HG02571 (cell line): ENCODE data around the gene IST1.
"Not testable (repeated sequence)": the region's sequence is repeated elsewhere in the genome, so short reads cannot be mapped to it uniquely, and the experiment has no call there.

Experiments
- ATAC-seq: cut with Tn5 transposase; IDR thresholded peaks from one replicate; pipeline ENCODE4 v1.9.1; 2021; ENCODE audit warnings: mild to moderate bottlenecking, moderate library complexity; ENCODE audit not compliant: unreplicated experiment

Gene IST1

DNA sequence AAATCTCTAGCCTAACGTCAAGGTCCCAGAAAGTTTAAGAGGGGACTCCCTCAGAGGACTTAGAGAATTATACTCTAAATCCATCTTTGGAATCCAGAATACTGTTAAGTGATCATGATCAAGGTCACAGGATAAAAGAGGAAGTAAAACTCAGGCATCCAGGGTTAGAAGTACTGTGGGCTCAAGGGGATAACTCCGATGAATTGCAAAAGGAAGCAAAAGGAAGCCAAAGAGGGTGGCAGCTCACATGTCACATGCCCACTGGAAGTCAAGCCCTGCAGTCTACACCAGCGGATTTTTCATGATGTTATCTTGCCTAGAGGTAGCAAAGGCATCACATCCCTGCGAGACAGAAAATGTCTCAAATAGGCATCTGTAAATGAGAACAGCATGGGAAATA lies 15.2 kb upstream of the IST1 start:
- ATAC-seq, result no peak

DNA sequence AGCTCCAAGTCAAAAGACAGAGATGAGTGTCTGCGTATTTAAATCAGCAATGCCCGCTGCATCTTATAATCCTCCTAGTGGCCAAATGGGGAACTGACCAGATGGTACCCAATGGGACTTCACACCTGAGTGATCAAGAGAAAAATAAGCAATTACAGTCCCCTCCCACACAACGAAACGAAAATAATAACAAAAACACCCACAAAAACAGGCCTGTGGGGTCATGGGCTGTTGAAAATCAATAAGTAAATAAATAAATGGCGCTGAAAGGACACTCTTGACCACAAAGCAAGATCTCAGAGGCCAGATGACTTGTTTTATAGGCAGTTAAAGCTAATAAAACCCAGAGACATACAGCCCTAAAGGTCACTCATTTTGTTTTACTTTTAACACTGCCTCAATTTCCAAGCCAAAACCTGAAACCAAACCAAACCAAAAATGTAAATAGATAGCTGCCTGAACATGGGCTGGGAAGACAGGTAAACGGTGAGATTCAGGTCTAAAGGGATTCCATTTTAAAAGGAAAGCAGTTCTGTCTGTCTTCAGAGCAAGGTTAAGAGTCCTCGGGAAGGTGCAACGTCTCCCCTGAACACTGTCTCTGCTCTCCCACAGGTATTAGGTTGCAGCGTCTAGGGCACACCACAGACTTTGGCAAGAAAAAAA lies 12.7 kb upstream of the IST1 start:
- ATAC-seq, result peak; percentile 38

DNA sequence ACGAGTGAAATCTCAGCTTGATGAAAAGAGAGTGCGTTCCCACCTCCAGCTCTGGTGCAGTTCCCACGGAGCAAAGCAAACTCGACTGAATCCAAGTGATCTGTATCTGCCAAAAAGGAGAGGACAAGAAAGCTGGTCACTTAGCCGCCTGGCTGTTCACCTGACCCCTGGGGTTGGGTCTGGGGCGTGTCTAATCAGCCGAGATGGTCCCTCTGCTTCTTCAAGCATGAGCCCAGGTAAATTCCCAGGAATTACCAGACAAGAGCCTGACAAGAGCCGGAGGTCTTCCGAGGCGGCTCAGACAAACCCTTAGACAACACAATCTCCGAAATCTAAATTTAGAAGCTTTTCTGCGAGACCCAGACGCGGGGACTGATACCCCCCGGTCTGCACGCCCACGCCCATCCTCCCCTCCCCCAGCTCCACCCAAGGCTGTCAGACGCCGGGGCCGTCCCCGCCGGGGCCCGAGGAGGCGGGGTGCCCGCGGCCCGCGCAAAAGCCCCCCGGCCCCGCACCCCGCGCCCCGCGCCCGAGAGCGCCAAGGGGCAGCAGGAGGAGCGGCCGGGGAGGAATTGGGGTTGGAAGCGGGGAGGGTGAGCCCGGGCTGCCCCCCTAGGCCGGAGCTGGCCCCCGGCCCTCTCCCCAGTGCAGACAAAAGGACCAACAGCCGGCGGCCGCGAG lies 12.0 kb upstream of the IST1 start:
- peak; percentile 47 for ATAC-seq

DNA sequence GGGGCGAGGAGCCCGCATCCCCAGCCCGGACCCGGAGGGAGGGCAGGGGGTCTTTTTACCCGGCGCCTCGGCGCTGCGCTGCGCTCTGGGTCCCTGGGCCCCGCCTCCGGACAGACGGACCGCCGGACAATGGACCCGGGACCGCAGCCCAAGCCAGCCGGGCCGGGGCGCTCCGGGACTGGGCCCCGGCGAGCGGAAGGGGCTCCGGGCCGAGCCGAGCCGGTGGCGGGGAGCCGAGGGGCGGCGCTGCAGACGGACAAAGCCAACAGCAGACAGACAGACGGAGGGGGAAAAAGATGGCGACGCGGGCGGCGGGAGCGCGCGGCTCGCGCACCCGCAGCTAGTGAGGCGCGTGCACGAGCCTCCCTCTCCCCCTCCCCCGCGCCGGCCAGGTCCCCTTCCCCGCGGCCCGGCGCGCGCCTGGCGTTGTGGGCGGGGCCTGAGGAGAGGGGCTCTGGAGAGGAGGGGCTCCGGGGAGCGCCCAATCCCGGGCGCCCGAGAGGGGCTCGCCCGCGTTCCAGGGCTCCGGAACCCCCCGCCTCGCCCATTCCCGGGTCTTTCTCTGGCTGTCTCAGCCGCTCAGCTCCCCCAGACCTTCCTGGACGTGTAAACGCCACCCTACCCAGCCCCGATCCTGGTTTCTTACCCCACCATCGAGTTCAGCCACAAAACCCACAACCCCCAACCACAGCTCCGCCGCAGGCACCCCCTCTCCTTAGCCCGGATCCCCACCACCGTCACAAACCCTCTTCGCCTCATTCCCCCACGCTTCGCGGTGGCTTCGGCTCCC lies 11.3 kb upstream of the IST1 start, which contains the start of gene ZNF821:
Gene ZNF821, minus strand, starts transcription at position 334 of the 790 bp plus-strand sequence. CDS start 4,236 bp downstream, outside the sequence.
- peak; percentile 48 for ATAC-seq

DNA sequence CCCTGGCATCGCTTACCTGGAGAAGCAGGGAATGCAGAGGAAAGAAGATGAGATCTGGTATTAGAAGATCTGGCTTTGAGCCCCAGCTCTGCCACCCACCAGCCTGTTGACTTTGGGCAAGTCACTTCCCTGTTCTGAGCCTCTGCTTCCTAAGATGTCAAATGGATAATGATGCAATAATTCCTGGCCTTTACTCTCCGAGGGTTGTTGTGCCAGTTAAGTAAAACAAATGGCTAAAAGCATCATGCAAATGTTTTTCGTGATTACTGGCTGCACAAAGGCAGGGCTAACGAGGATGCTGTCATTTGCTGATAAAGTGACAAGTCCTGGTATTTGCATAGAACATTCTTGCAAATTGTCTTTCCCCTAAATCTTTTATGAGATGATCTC lies 10.1 kb upstream of the IST1 start:
- ATAC-seq, result no peak

- ATAC-seq, result no peak
These were observed 6.2 kb upstream of the IST1 start for GRCh38 chr16:71889147-71889546.

GRCh38 chr16:71893888-71894228 lies 1.5 kb upstream of the IST1 start:
- ATAC-seq, result no peak

DNA sequence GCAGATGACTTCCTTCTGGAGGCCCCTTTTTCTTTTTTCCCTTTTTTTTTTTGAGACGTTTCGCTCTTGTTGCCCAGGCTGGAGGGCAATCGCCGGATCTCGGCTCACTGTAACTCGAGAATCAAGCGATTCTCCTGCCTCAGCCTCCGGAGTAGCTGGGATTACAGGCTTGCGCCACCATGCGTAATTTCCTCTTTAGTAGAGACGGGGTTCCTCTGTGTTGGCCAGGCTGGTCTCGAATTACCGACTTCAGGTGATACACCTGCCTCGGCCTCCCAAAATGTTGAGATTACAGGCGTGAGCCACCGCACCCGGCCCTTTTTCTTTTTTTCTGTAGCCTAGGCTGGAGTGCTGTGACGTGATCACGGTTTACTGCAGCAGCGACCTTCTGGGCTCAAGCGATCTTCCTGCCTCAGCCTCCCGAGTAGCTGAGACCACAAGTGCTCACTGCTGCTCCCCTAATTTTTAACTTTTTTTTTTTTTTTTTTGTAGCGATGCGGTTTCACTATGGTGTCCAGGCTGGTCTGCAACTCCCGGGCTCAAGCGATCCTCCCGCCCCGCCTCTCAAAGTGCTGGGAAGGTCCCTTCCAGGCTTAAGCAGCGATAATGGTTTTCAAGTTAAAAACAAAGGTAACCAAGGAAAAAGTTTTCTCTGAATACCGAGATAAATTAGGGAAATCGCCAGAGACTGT lies 956 bp upstream of the IST1 start:
- peak; percentile 8 for ATAC-seq

GRCh38 chr16:71895679-71896365 lies 491 bp downstream of the IST1 start:
- ATAC-seq, result peak; percentile 23

DNA sequence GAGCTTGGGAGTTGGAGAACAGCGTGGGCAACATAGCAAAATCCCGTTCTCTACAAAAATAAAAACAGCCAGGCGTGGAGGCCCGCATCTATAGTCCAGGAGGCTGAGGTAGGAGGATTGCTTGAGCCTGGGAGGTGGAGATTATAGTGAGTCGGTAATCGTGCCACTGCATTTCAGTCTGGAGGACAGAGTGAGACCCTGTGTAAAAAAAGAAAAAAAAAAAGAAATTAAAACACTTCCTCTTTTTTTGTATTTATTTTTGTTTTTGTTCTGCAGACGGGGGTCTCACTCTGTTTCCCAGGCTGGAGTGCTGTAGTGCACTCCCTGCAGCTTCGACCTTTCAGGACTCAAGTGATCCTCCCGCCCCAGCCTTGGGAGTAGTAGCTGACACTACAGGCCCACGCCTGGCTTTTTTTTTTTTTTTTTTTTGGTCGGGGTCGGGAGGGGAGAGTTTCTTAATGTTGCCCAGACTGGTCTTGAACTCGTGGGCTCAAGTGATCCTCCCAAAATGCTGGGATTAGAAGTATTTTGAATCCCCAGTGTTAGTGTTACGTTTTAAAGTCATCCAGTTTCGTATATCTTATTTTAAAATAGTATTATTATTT lies 1.5 kb downstream of the IST1 start:
- no peak for ATAC-seq

DNA sequence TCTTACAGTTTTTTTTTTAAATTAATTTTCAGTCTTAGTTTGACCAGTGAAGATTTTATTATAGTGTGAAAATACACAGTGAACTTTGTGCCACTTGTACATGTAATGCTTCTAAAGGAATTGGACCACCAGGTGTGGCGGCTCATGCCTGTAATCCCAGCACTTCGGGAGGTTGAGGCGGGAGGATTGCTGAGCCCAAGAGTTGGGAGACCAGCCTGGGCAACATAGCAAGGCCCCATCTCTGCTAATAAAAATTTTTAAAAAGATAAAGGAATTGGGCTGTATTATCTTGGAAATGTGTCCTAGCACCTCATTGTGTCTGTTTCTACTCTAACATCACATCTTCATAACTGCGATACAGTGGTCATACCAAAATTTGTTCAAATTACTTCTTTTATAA lies 3.8 kb downstream of the IST1 start:
- ATAC-seq, result no peak

DNA sequence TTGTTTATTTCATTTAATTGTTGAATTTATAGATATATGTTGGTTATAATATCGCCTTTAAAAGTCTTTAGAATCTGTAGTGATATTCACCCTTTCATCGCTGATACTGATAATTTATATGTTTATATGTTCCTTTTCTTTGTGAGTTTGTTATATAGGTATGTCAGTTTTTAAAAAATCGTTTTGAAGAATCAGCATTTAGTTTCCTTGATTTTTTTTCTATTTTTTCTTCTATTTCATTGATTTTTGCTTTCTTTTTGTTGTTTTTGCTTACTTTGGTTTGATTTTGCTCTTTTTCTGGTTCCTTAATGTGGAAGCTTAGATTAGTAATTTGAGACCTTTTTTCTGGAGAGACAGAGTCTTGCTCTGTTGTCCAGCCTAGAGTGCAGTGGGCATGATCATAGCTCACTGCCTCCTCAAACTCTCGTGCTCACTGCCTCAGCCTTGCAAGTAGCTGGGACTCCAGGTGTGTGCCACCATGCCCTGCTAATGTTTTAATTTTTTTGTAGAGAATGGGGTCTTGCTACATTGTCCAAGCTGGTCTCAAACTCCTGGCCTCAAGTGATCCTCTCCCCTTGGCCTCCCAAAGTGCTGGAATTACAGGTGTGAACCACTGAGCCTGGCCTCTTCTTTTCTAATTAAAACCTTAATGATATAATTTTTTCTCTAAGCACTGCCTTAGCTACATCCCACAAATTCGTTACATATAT lies 7.5 kb downstream of the IST1 start:
- no peak for ATAC-seq

GRCh38 chr16:71903608-71904007 lies 8.3 kb downstream of the IST1 start:
- no peak for ATAC-seq

- no peak for ATAC-seq
These were observed 8.9 kb downstream of the IST1 start for GRCh38 chr16:71904239-71904638.

- ATAC-seq, result not testable (repeated sequence)
These were observed 10.4 kb downstream of the IST1 start for GRCh38 chr16:71905765-71906164.

GRCh38 chr16:71911121-71911520 lies 15.8 kb downstream of the IST1 start:
- ATAC-seq, result no peak

DNA sequence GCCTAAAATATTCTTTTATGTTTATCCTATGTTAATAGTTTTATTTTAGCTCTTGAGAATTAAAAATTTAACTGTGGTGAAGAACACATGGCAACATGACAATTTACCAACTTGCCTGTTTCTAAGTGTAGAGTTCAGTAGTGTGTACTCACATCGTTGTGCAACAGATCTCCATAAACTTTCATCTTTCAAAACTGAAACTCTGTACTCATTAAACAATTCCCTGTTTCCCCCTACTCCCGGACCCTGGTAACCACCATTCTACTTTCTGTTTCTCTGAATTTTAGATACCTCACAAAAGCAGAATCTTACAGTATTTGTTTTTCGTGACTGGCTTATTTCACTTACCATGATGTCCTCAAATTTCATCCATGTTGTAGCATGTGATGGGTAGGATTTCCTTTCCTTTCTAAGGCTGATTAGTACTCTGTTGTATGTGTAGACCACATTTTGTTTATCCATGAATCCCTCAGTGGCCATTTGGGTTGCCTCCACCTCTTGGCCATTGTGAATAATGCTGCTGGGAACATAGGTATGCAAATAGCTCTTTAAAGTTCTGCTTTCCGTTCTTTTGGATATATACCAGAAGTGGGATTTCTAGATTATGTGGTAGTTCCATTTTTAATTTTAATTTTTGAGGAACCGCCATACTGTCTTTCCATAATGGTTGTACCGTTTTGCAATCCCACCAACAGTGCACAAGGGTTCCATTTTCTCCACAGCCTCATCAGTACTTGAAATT lies 17.4 kb downstream of the IST1 start:
- ATAC-seq, result no peak

- ATAC-seq, result no peak
These were observed 19.5 kb downstream of the IST1 start for GRCh38 chr16:71914802-71915201.

DNA sequence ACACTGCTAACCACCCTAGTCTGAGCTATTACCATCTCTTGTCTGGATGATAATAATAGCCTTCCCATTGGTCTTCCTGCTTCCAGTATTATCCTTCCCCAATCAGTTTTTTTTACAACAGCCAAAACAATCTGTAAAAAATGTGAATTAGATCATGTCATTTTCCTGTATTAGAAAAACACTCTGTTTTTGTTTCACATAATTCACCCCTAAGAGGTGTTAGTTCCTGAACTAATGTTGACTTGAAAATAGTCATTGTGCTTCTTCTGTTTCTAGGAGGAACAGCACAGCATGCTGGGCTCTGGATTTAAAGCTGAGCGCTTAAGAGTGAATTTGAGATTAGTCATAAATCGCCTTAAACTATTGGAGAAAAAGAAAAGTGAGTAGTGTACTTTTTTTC lies 20.0 kb downstream of the IST1 start:
- no peak for ATAC-seq
